Sigmoid colon (tissue), 4 donors: ENCODE data around the gene SLC17A2.

Experiments
- CTCF ChIP-seq, 4 experiments: fragments of 450-650 bp in 3 of 4; fragments of 200-600 bp in 1 of 4; IDR thresholded peaks; one replicate each; pipeline ENCODE4 v1.5.1; 2016 to 2019; ENCODE audit warnings: antibody characterized with exemption in 4 of 4, mild to moderate bottlenecking in 3 of 4, moderate library complexity in 2 of 4
- EP300 ChIP-seq, 4 donors: sonication (generic); formaldehyde crosslinking; IDR thresholded peaks; one replicate each; pipeline ENCODE4 v1.6.1; 2017; ENCODE audit warnings: antibody characterized with exemption in 4 of 4
- POLR2A ChIP-seq, 2 donors: fragments of 450-650 bp; IDR thresholded peaks; one replicate each; pipeline ENCODE4 v1.6.1; 2016; ENCODE audit warnings: antibody characterized with exemption in 2 of 2, mild to moderate bottlenecking in 2 of 2, moderate library complexity in 2 of 2

- no peak for TF ChIP-seq CTCF (IDR thresholded peaks at IDR 0.05)
- TF ChIP-seq POLR2A (IDR thresholded peaks at IDR 0.05) = no peak
- TF ChIP-seq EP300 (IDR thresholded peaks at IDR 0.05) = no peak
Measured at GRCh38 chr6:25893778-25894177, 36.7 kb downstream of the SLC17A2 start.
